H1 (cell line): ENCODE measurements around the gene PFN2. TPM values are rescaled to one million over a fixed set of nuclear protein-coding genes. Genes with fewer than 3 reads are reported as not detected.

ENCODE experiments used
- CBX8 ChIP-seq: fragments of 300-800, 300-1000 bp; sonication (generic); IDR thresholded peaks from 2 replicates; pipeline ENCODE4 v1.7.1; 2016; ENCODE audit warnings: low read depth, low read length, borderline replicate concordance
- CEBPB ChIP-seq: IDR thresholded peaks from 2 replicates; pipeline ENCODE4 v1.6.1; 2012; ENCODE audit warnings: low read depth, low read length
- CHD1 ChIP-seq: IDR thresholded peaks from 2 replicates; pipeline ENCODE4 v1.6.1; 2012; ENCODE audit warnings: low read depth, low read length, improper control_type of control experiment
- KDM1A ChIP-seq: fragments of 200-600, 300-600 bp; sonication (generic); IDR thresholded peaks from 2 replicates; pipeline ENCODE4 v1.7.1; 2016; ENCODE audit warnings: mild to moderate bottlenecking, low read length, borderline replicate concordance
- POLR2AphosphoS5 ChIP-seq: IDR thresholded peaks from 2 replicates; pipeline ENCODE4 v1.6.1; 2011; ENCODE audit warnings: low read depth, low read length
- SAP30 ChIP-seq: fragments of 300-600 bp; sonication (generic); IDR thresholded peaks from 2 replicates; pipeline ENCODE4 v1.7.1; 2012; ENCODE audit warnings: low read length, moderate library complexity, mild to moderate bottlenecking, inconsistent platforms; ENCODE audit not compliant: insufficient read depth, insufficient replicate concordance
- SP4 ChIP-seq: IDR thresholded peaks from 2 replicates; pipeline ENCODE4 v1.6.1; 2012; ENCODE audit warnings: low read length, inconsistent platforms
- SRF ChIP-seq: IDR thresholded peaks from 2 replicates; pipeline ENCODE4 v1.6.1; 2011; ENCODE audit warnings: mild to moderate bottlenecking, low read depth, low read length, moderate library complexity
- TAF1 ChIP-seq: IDR thresholded peaks from 2 replicates; pipeline ENCODE4 v1.6.1; 2011; ENCODE audit warnings: mild to moderate bottlenecking, low read depth, low read length
- TEAD4 ChIP-seq: IDR thresholded peaks from 2 replicates; pipeline ENCODE4 v1.6.1; 2012; ENCODE audit warnings: low read depth, low read length, inconsistent platforms, mixed read lengths
- polyA plus RNA-seq, 7 experiments: library from polyadenylated mRNA; depleted of rRNA in 3 of 7; stranded (reverse) in 5 of 7; unstranded in 2 of 7; fragments of >200 nt in 5 of 7; fragments of 200-250 nt in 2 of 7; gene quantifications; 1 replicate in 5 of 7; 2 replicates in 1 of 7; 4 replicates in 1 of 7; pipeline versions ENCODE4 v1.2.1 to v1.2.3, GENCODE V29; 2011 to 2013; ENCODE audit warnings: missing spikeins in 2 of 7, mixed read lengths in 2 of 7
- total RNA-seq: library from RNA; stranded (reverse); fragmentation: NEBNext Ultra II Directional; extraction: Animal tissue kit (Norgen Biotek cat#: 25700); gene quantifications from 2 replicates; pipeline ENCODE4 v1.2.1, GENCODE V29; 2021
- TF ChIP-seq, protein P1 (sequence below), 3 experiments: IDR thresholded peaks; 1 replicate in 2 of 3; 2 replicates in 1 of 3; pipeline versions ENCODE4 v1.5.1 to v1.6.1; 2011; ENCODE audit warnings: low read length in 3 of 3, mild to moderate bottlenecking in 3 of 3, inconsistent platforms in 2 of 3, low read depth in 1 of 3, moderate library complexity in 1 of 3; ENCODE audit not compliant: insufficient read depth in 1 of 3; ENCODE audit errors: control extremely low read depth in 1 of 3

Gene PFN2
- total and polyA plus RNA-seq, 2 of the 8 experiments (the other 6 are each of a cell fraction or from before 2014, with no cell fraction given): 175 to 311 TPM

DNA sequence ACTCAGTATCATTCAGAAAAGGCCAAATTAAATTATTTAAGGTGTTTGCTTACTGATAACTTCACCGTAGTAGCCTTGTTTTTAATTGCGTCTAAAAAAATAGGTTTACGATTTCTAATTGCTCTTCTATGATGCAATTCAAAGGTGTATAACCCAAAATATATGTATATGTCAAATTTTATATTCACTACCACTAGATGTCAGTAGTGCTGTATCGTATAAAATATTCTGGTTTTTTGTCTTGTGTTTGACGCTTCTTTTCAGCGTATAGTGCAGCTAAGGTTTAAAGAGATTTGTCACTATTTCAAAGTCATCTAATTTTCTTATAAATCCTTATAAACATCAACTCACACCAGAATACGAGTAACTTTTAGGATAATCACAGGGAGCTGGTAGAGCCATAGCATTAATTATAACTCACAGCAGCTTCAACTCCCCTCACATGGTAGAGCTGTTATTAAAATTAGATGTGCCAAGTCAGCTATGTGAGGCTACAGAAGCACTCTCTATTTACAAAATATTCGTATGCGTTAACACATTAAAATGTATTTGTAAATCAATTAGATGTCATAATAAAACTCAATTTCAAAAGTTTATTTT lies 3.5 kb downstream of the PFN2 start (continued):
- TF ChIP-seq SAP30 (no peak), KDM1A (no peak), POLR2AphosphoS5 (no peak), TAF1 (no peak), CEBPB (peak; percentile 91), SP4 (no peak), CHD1 (no peak), TEAD4 (no peak), CBX8 (no peak), SRF (no peak)
- TF ChIP-seq, protein P1, sequence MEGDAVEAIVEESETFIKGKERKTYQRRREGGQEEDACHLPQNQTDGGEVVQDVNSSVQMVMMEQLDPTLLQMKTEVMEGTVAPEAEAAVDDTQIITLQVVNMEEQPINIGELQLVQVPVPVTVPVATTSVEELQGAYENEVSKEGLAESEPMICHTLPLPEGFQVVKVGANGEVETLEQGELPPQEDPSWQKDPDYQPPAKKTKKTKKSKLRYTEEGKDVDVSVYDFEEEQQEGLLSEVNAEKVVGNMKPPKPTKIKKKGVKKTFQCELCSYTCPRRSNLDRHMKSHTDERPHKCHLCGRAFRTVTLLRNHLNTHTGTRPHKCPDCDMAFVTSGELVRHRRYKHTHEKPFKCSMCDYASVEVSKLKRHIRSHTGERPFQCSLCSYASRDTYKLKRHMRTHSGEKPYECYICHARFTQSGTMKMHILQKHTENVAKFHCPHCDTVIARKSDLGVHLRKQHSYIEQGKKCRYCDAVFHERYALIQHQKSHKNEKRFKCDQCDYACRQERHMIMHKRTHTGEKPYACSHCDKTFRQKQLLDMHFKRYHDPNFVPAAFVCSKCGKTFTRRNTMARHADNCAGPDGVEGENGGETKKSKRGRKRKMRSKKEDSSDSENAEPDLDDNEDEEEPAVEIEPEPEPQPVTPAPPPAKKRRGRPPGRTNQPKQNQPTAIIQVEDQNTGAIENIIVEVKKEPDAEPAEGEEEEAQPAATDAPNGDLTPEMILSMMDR (IDR thresholded peaks at IDR 0.05; ENCODE audit: control extremely low read depth in 1 of 3, insufficient read depth in 1 of 3, low read depth in 1 of 3, low read length in 3 of 3): peak in 2 of 3 experiments; percentile 3 to 26; a peak in 2 of 4 replicates
